HK-2 (cell line): ENCODE measurements around the gene ZP3.
"Not testable (repeated sequence)": the region's sequence is repeated elsewhere in the genome, so short reads cannot be mapped to it uniquely, and the experiment has no call there.

Experiments
- DNase-seq: peaks from one replicate; pipeline ENCODE4 v3.0.0-alpha.2; 2018; ENCODE audit not compliant: unreplicated experiment

Gene ZP3

GRCh38 chr7:76424413-76425111 is at the start of gene ZP3:
Gene ZP3, plus strand, starts transcription at chr7:76424950. Its CDS starts 15 bp downstream, at chr7:76424965.
- no peak for DNase-seq

DNA sequence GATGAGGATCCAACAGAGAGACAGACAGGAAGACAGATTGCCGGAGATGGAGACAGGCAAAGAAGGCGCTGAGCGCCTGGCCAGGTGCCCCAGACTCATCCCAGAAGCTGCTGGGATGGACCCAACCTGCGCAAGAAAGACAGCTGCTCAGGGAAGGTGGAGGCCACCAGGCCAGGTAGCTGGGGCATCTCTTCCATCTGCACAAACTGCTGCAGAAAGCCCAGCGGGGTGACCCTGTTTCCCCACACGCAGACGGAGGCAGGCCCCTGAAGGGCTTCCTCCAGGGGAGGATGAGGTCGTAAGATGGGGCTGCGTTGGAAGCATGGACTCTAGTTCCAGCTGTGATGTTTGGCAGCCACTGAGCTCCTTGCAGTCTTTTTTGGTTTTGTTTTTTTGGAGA is 49.5 kb upstream of the ZP3 start:
- DNase-seq, result no peak

DNA sequence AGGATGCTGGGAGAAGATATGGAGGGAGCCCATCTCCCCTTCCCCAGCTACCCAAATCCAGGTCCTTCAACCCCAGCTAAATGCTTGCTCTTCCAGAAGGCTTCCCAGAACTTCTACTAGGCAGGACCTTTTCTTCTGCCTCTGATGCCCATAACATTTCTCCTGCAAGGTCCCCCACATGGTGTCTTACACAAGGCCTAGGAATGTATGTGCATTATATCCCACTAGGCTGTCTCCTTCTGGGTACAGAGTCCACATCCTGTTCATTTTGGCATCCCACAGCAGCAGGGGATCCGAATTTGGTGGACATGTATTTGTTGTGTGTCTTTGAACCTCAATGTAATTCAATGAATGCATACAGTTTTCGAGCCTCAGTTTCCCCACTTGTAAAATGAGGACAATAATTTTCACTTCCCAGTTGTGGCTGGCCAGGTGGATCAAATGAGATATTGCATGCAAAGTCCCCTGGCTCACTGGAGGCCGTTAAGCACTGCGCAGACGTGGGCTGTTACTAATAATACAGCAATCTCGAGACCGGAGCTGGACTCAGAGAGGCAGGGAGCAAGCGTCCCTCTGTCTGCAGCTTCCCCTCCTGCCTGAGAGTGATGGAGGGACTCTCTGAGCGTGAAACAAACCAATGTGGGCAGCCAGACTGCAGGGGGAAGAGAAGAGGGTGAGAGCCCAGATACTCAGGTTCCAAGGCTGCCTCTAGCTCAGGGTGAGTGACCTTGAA is 47.4 kb upstream of the ZP3 start:
- DNase-seq, result no peak

GRCh38 chr7:76380623-76380966 is 44.2 kb upstream of the ZP3 start:
- DNase-seq, result no peak

- no peak for DNase-seq
These were observed 42.9 kb upstream of the ZP3 start for GRCh38 chr7:76381814-76382213.

DNA sequence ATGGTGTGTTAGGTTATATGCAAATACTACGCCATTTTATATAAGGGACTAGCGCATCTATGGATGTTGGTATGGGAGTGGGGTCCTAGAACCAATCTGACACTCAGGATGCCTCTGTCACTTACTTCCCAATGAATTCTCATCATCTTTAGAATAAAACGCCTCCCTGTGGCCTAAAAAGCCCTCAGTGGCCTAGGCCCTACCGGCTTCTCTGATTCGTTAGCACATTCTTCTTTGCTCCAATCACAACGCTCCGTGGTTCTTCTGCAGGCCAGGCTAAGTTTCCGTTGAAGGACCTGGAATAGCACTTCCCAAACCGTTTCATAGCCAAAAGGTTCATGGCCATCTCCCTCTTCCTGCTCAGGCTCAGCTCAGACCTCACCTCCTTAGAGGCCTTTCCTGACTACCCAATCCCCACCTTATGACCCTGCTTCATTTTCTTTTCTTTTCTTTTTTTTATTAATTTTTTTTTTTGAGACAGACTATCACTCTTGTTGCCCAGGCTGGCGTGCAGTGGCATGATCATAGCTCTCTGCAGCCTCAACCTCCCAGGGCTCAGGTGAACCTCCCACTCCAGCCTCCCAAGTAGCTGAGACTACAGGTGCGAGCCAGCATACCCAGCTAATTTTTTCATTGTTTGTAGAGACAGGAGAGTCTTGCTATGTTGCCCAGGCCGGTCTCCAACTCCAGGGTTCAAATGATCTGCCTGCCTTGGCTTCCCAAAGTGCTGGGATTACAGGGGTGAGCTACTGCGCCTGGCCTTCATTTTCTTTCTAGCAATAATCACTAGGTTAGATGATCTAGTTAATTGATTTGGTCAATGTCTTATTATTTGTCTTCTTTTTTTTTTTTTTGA is 41.4 kb upstream of the ZP3 start:
- no peak for DNase-seq

DNA sequence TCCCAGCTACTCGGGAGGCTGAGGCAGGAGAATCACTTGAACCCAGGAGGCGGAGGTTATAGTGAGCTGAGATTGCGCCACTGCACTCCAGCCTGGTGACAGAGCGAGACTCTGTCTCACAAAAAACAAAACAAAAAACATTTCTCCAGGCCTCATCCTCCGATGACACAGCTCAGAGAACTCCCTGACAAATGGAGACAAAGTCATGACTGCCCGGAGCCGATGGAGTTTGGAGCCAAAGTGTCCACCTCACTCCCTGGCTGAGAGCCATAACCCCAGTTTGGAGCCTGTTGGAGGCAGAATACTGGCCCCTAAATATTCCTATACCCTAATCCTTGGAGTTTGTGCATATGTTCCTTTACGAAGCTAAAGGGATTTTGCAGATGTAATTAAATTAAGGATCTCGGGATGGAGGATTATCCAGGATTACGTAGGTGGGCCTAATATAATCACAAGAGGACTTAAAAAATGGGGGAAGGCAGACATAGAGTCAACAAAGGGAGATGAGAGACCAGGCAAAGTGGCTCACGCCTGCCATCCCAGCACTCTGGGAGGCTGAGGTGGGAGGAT is 38.0 kb upstream of the ZP3 start:
- DNase-seq, result no peak

DNA sequence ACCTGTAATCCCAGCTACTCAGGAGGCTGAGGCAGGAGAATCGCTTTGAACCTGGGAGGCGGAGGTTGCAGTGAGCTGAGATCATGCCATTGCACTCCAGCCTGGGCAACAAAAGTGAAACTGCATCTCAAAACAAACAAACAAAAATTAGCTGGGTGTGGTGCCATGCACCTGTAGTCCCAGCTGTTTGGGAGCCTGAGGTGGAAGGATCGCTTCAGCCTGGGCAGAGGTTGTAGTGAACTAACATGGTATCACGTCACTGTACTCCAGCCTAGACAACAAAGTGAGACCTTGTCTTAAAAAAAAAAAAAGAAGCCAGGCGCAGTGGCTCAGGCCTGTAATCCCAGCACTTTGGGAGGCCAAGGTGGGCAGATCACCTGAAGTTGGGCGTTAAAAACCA is 37.0 kb upstream of the ZP3 start:
- not testable (repeated sequence) for DNase-seq

- DNase-seq, result no peak
These were observed 34.7 kb upstream of the ZP3 start for GRCh38 chr7:76390092-76390491.

GRCh38 chr7:76392531-76393115 is 32.1 kb upstream of the ZP3 start:
- DNase-seq, result no peak

GRCh38 chr7:76393116-76394031 is 31.4 kb upstream of the ZP3 start:
- peak; percentile 94 for DNase-seq

DNA sequence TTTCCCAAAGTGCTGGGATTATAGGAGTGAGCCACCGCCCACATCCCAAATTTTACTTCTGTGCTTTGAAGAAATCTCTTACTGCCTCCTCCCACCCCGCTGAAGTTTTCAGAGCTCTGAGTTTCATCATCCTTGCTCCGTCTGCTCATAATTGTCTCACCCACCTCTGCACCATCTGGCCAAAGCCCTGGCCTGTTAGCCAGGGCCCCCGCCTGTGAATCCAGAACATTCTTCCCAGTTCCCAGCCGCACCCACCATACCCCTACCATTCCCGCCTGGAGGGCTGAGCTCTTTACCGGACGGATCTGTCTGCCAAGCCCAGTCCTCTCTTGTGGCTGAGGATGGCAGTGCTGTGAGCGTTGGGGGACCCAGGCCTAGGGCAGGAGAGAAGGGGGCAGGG is 29.8 kb upstream of the ZP3 start:
- no peak for DNase-seq

GRCh38 chr7:76395605-76395964 is 29.2 kb upstream of the ZP3 start:
- not testable (repeated sequence) for DNase-seq

GRCh38 chr7:76395965-76396726 is 28.6 kb upstream of the ZP3 start:
- DNase-seq, result no peak

GRCh38 chr7:76396864-76397263 is 27.9 kb upstream of the ZP3 start:
- DNase-seq, result no peak

GRCh38 chr7:76397409-76398183 is 27.2 kb upstream of the ZP3 start:
- peak; percentile 98 for DNase-seq

DNA sequence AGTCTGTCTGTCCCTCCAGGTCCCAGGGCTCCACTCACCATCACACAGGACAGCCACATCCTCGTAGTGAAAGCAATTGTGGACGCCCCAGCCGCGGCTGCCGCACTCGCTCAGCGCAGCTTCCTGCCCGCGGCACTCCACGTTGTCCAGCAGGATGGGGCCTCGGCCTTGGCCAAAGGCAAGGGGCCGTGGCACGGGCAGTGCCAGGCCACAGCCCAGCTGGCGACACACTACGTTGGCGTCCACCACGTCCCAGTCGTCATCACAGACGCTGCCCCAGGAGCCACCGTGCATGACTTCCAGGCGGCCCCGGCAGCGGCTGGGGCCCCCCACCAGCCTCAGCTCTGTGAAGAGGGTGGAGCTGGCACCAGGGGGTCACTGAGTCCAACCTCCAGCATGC is 24.5 kb upstream of the ZP3 start:
- DNase-seq, result no peak

GRCh38 chr7:76403097-76403496 is 21.7 kb upstream of the ZP3 start:
- not testable (repeated sequence) for DNase-seq

DNA sequence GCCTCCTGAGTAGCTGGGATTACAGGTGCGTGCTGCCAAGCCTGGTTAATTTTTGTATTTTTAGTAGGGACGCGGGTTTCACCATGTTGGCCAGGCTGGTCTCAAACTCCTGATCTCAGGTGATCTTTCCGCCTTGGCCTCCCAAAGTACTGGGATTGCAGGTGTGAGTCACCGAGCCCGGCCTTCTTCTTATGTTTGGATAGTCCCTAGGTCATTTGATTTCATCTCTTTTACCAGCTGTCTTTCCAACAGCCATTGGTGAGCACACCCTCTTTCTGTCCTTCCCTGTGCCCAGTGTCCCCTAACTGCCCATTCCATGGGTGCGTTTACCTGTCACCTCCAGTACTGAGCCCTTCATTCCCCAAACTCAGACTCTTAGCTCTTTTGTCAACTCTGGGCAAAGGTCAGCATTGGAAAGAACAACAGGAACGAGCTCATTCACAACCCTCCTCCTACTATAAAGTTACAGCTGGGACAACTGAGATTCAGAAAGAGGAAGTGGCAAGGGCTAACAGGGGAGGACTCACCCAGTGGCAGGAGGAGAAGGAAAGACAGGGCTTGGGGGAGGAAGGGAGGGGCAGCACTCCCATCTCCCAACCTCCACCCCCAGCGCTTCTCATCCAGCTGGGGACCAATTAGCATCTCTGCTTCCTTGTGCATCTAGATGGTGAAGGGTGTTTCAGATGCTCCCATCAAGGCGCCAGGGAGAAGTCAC is 20.8 kb upstream of the ZP3 start:
- DNase-seq, result no peak
